ENCODE results near the gene KCNA10.

Gene KCNA10

GRCh38 chr1:110494522-110495406 is 24.2 kb downstream of the KCNA10 start:
- no peak for DNase-seq

- no peak for DNase-seq
Measured at GRCh38 chr1:110494036-110494435, 24.9 kb downstream of the KCNA10 start.

GRCh38 chr1:110493059-110493699 is 25.8 kb downstream of the KCNA10 start:
- no peak for DNase-seq

GRCh38 chr1:110492573-110492972 is 26.4 kb downstream of the KCNA10 start:
- DNase-seq = no peak

- no peak for DNase-seq
Measured at GRCh38 chr1:110490791-110491451, 28.1 kb downstream of the KCNA10 start.

- DNase-seq = no peak
Measured at GRCh38 chr1:110489973-110490542, 28.9 kb downstream of the KCNA10 start.

GRCh38 chr1:110489406-110489805 is 29.6 kb downstream of the KCNA10 start:
- DNase-seq = no peak

- DNase-seq = no peak
Measured at GRCh38 chr1:110488867-110489266, 30.1 kb downstream of the KCNA10 start.

- no peak for DNase-seq
Measured at GRCh38 chr1:110488161-110488560, 30.8 kb downstream of the KCNA10 start.

GRCh38 chr1:110487726-110488125 is 31.2 kb downstream of the KCNA10 start:
- DNase-seq = no peak

- no peak for DNase-seq
Measured at GRCh38 chr1:110485725-110486124, 33.2 kb downstream of the KCNA10 start.

- DNase-seq = no peak
Measured at GRCh38 chr1:110484801-110485200, 34.2 kb downstream of the KCNA10 start.

GRCh38 chr1:110483308-110483685 is 35.7 kb downstream of the KCNA10 start:
- no peak for DNase-seq

GRCh38 chr1:110482662-110483307 is 36.2 kb downstream of the KCNA10 start:
- no peak for DNase-seq

- no peak for DNase-seq
Measured at GRCh38 chr1:110481968-110482623, 36.9 kb downstream of the KCNA10 start.

- no peak for DNase-seq
Measured at GRCh38 chr1:110480356-110481096, 38.4 kb downstream of the KCNA10 start.

GRCh38 chr1:110478886-110479285 is 40.1 kb downstream of the KCNA10 start:
- no peak for DNase-seq

- DNase-seq = no peak
Measured at GRCh38 chr1:110477967-110478640, 40.9 kb downstream of the KCNA10 start.

- DNase-seq = no peak
Measured at GRCh38 chr1:110477445-110477957, 41.5 kb downstream of the KCNA10 start.

- no peak for DNase-seq
Measured at GRCh38 chr1:110477041-110477440, 41.9 kb downstream of the KCNA10 start.

Measured in NCI-H187 treated with DMSO at 0.1 percent for 48 hours (cell line).